Astrocyte (in vitro differentiated cells and primary cell): ENCODE data around the gene ACSL4. TPM values are rescaled to one million over a fixed set of nuclear protein-coding genes. Genes with fewer than 3 reads are reported as not detected.
"Not testable (repeated sequence)": the region's sequence is repeated elsewhere in the genome, so short reads cannot be mapped to it uniquely, and the experiment has no call there.

Source experiments
- DNase-seq: peaks from one replicate; pipeline ENCODE4 v3.0.0-alpha.2; 2010; ENCODE audit warnings: low read depth
- FAIRE-seq: peaks from 2 replicates; lab custom pipeline; 2011; peaks lifted over from hg19 to GRCh38; lab: Jason Lieb, UNC
- H2AFZ ChIP-seq: 2 replicates; pipeline ENCODE4 v1.6.0; 2012; ENCODE audit warnings: low read depth, low read length, inconsistent platforms
- H3K27ac ChIP-seq: 2 replicates; pipeline ENCODE4 v1.5.1; 2011; ENCODE audit warnings: low read depth, low read length, inconsistent platforms
- H3K27me3 ChIP-seq: 2 replicates; pipeline ENCODE4 v1.6.0; 2011; ENCODE audit warnings: low read length, inconsistent platforms; ENCODE audit not compliant: insufficient read depth
- H3K36me3 ChIP-seq: 2 replicates; pipeline ENCODE4 v1.5.1; 2011; ENCODE audit warnings: low read length, inconsistent platforms; ENCODE audit not compliant: insufficient read depth
- H3K4me1 ChIP-seq: 2 replicates; pipeline ENCODE4 v1.5.1; 2011; ENCODE audit warnings: low read length, inconsistent platforms; ENCODE audit not compliant: insufficient read depth
- H3K4me2 ChIP-seq: 2 replicates; pipeline ENCODE4 v1.6.0; 2012; ENCODE audit warnings: low read length, inconsistent platforms
- H3K4me3 ChIP-seq: 2 replicates; pipeline ENCODE4 v1.5.1; 2011; ENCODE audit warnings: low read depth, mild to moderate bottlenecking, low read length, inconsistent platforms; ENCODE audit not compliant: insufficient read depth
- H3K79me2 ChIP-seq: 2 replicates; pipeline ENCODE4 v1.6.0; 2012; ENCODE audit warnings: mild to moderate bottlenecking, low read length, inconsistent platforms; ENCODE audit not compliant: insufficient read depth
- H3K9ac ChIP-seq: 2 replicates; pipeline ENCODE4 v1.6.0; 2012; ENCODE audit warnings: mild to moderate bottlenecking, low read length, inconsistent platforms
- H3K9me3 ChIP-seq: 2 replicates; pipeline ENCODE4 v1.5.1; 2012; ENCODE audit warnings: low read depth, mild to moderate bottlenecking, low read length, inconsistent platforms; ENCODE audit not compliant: insufficient read depth
- H4K20me1 ChIP-seq: 2 replicates; pipeline ENCODE4 v1.6.0; 2012; ENCODE audit warnings: low read length, inconsistent platforms; ENCODE audit not compliant: insufficient read depth
- H3K27ac Mint-ChIP-seq: one replicate; pipeline ENCODE4 v1.8.0; 2021; ENCODE audit warnings: mild to moderate bottlenecking, mixed read lengths; ENCODE audit not compliant: unreplicated experiment
- H3K27me3 Mint-ChIP-seq: one replicate; pipeline ENCODE4 v1.8.0; 2021; ENCODE audit warnings: low read depth, mixed read lengths; ENCODE audit not compliant: unreplicated experiment
- H3K36me3 Mint-ChIP-seq: one replicate; pipeline ENCODE4 v1.8.0; 2021; ENCODE audit warnings: low read depth, mixed read lengths; ENCODE audit not compliant: unreplicated experiment
- H3K4me1 Mint-ChIP-seq: one replicate; pipeline ENCODE4 v1.8.0; 2021; ENCODE audit warnings: low read depth, mixed read lengths; ENCODE audit not compliant: unreplicated experiment
- H3K4me3 Mint-ChIP-seq: one replicate; pipeline ENCODE4 v1.8.0; 2021; ENCODE audit warnings: mild to moderate bottlenecking, moderate library complexity, mixed read lengths; ENCODE audit not compliant: unreplicated experiment
- H3K9me3 Mint-ChIP-seq: one replicate; pipeline ENCODE4 v1.8.0; 2021; ENCODE audit warnings: mild to moderate bottlenecking, mixed read lengths; ENCODE audit not compliant: unreplicated experiment
- CTCF ChIP-seq: IDR thresholded peaks from 2 replicates; pipeline ENCODE4 v1.5.1; 2011; ENCODE audit warnings: low read depth, mild to moderate bottlenecking, inconsistent platforms, low read length, moderate library complexity; ENCODE audit not compliant: insufficient read depth
- EZH2 ChIP-seq: IDR thresholded peaks from 2 replicates; pipeline ENCODE4 v1.6.1; 2012; ENCODE audit warnings: mild to moderate bottlenecking, low read length, inconsistent platforms; ENCODE audit not compliant: insufficient read depth
- total RNA-seq: library from RNA; stranded (reverse); gene quantifications from 2 replicates; pipeline ENCODE4 v1.2.1, GENCODE V29; 2021

The ACSL4 gene
- total RNA-seq, 1 donor from 2014 or later, result 99.4 TPM

- Histone ChIP-seq H3K4me1 (no peaks in the 10 kb centered on the region), H3K27me3 (no peaks in the 10 kb centered on the region), H3K36me3 (peaks cover 2% of the 10 kb centered on the region), H3K79me2 (no peaks in the 10 kb centered on the region), H3K9ac (no peak overlapping the region), H3K9me3 (no peaks in the 10 kb centered on the region), H3K4me3 (no peak overlapping the region), H3K27ac (no peak overlapping the region), H2AFZ (no peak overlapping the region), H4K20me1 (no peaks in the 10 kb centered on the region), H3K4me2 (no peak overlapping the region)
- Mint-ChIP-seq H3K4me1 (peaks cover 2% of the 10 kb centered on the region), H3K4me3 (no peak overlapping the region), H3K9me3 (no peaks in the 10 kb centered on the region), H3K36me3 (peaks cover 4% of the 10 kb centered on the region), H3K27ac (no peak overlapping the region), H3K27me3 (no peaks in the 10 kb centered on the region)
- no peak for DNase-seq
- no peak for FAIRE-seq
- TF ChIP-seq EZH2, result no peak
- TF ChIP-seq CTCF, result no peak
Observed at GRCh38 chrX:109643687-109644086, 89.4 kb downstream of the ACSL4 start.

- Histone ChIP-seq H3K9me3 (no peaks in the 10 kb centered on the region), H3K4me3 (no peak overlapping the region), H3K27ac (no peak overlapping the region), H3K27me3 (no peaks in the 10 kb centered on the region), H3K36me3 (peaks cover 2% of the 10 kb centered on the region), H3K79me2 (no peaks in the 10 kb centered on the region), H2AFZ (no peak overlapping the region), H3K4me1 (no peaks in the 10 kb centered on the region), H3K4me2 (no peak overlapping the region), H3K9ac (no peak overlapping the region), H4K20me1 (no peaks in the 10 kb centered on the region)
- FAIRE-seq (no peak), DNase-seq (no peak)
- Mint-ChIP-seq H3K27me3 (no peaks in the 10 kb centered on the region), H3K4me1 (no peaks in the 10 kb centered on the region), H3K36me3 (no peaks in the 10 kb centered on the region), H3K27ac (no peak overlapping the region), H3K4me3 (no peak overlapping the region), H3K9me3 (no peaks in the 10 kb centered on the region)
- TF ChIP-seq EZH2 (no peak), CTCF (no peak)
Observed at GRCh38 chrX:109638158-109638557, 94.9 kb downstream of the ACSL4 start.

GRCh38 chrX:109637477-109637876, 95.6 kb downstream of the ACSL4 start:
- H3K4me1 Mint-ChIP-seq, H4K20me1 ChIP-seq, DNase-seq, H3K4me1 ChIP-seq, H3K27me3 ChIP-seq, H3K9ac ChIP-seq, H3K27ac Mint-ChIP-seq, H3K4me3 ChIP-seq, H3K36me3 ChIP-seq, H3K4me2 ChIP-seq, H3K36me3 Mint-ChIP-seq, H2AFZ ChIP-seq, H3K9me3 ChIP-seq, H3K9me3 Mint-ChIP-seq, FAIRE-seq, H3K79me2 ChIP-seq, H3K27me3 Mint-ChIP-seq, H3K27ac ChIP-seq: not testable (repeated sequence)
- peak overlapping the region; percentile 62 for H3K4me3 Mint-ChIP-seq
